HTR-8/SVneo (cell line): ENCODE results near the gene C1orf56.
"Not testable (repeated sequence)": the region's sequence is repeated elsewhere in the genome, so short reads cannot be mapped to it uniquely, and the experiment has no call there.

Source experiments
- DNase-seq: peaks from one replicate; pipeline ENCODE4 v3.0.0; 2011; ENCODE audit warnings: low spot score, mixed read lengths; ENCODE audit not compliant: insufficient read length
- FAIRE-seq: peaks from 2 replicates; lab custom pipeline; 2011; peaks lifted over from hg19 to GRCh38; lab: Jason Lieb, UNC

The C1orf56 gene

DNA sequence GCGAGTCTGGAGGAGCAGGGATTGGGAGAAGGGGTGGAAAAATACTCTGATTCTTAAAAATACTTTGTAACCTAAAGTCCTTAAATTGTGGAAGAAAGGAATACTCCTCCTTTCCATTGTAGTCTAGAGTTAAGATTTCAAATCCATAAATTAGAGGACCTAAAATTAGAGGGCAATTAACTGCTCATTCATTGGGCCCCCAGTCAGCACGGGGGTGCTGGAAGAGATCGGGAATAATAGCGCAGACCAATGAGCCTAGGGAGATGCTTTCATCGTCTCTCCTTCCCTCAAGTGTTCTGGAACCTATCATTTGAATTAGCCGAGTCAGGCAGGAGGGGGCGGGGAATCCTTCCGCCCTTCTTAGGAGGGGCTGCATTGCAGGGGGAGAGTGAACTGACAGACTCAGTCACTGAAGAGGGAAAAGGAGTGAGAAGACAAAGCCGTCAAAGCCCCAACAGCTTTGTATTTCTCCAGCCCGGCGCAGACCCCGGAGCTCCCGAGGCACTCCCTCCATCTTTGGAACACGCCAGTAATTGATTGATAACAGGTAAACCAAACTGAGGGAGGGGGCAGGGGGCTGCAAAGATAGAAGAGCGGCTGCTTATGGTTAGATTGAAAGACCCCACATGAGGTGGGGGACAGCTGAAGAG is 12.6 kb downstream of the C1orf56 start, which contains the start of gene MLLT11:
Gene MLLT11, plus strand, starts transcription at position 391 of the 650 bp plus-strand sequence. CDS start 6,828 bp downstream, outside the sequence.
- DNase-seq (peak; percentile 66), FAIRE-seq (no peak)

GRCh38 chr1:151060657-151061421 is 13.3 kb downstream of the C1orf56 start:
- no peak for DNase-seq

DNA sequence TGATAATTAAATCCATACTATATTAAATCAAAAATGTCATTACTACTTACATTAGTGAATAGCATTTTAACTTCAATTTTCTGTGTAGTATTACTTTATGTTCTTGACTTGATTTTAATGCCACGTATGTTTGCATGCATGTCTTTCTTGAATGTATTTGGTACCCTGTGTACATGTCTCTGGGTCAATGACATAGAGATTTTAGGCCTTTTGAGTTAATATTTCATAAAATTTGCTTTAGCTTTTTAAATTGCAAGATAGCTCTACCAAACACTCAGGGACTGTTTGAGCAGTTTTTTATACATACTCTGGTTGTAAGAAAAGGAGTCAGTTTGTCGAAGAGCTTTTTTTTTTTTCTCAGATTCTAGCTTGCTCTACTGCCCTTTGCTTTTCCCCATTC is 14.2 kb downstream of the C1orf56 start:
- DNase-seq, result no peak
- no peak for FAIRE-seq

More at GRCh38 chr1:151060657-151061421, 13.3 kb downstream of the C1orf56 start:
- no peak for FAIRE-seq

DNA sequence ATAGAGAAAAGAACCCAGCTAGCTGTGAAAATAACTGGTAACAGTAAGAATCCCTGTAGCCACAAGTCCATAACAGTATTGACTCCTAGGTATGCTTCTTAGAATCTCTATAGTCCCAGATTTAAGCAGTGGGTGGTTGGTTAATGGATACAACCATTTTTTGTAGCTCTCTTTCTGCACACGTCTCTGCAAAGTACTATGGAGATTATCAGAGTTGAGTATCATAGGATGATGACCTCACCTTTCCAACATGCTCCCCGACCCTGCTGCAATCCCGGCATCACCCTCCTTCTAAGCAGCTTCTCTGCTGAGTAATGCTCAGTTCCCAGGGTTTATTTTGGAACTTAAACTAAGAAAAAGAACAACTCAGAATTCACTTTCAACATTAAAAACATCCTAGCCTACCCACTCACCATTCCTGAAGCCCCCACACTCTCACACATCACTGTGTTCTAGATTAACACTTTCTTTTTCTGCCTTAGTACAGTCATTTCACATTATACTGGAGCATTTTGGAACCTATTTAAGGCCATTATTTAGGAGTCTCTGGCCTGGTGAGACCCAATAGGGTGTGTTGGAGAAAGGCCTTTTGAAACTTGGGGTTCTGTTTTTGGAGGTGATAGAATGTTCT is 15.3 kb downstream of the C1orf56 start:
- DNase-seq, result peak; percentile 63

GRCh38 chr1:151065089-151065645 is 17.6 kb downstream of the C1orf56 start:
- no peak for FAIRE-seq
- no peak for DNase-seq

More for the DNA sequence above, 15.3 kb downstream of the C1orf56 start:
- FAIRE-seq, result no peak

- no peak for DNase-seq
- FAIRE-seq, result no peak
Observed at GRCh38 chr1:151067185-151067584, 19.6 kb downstream of the C1orf56 start.

GRCh38 chr1:151069103-151069486 is 21.5 kb downstream of the C1orf56 start:
- DNase-seq (no peak), FAIRE-seq (no peak)

DNA sequence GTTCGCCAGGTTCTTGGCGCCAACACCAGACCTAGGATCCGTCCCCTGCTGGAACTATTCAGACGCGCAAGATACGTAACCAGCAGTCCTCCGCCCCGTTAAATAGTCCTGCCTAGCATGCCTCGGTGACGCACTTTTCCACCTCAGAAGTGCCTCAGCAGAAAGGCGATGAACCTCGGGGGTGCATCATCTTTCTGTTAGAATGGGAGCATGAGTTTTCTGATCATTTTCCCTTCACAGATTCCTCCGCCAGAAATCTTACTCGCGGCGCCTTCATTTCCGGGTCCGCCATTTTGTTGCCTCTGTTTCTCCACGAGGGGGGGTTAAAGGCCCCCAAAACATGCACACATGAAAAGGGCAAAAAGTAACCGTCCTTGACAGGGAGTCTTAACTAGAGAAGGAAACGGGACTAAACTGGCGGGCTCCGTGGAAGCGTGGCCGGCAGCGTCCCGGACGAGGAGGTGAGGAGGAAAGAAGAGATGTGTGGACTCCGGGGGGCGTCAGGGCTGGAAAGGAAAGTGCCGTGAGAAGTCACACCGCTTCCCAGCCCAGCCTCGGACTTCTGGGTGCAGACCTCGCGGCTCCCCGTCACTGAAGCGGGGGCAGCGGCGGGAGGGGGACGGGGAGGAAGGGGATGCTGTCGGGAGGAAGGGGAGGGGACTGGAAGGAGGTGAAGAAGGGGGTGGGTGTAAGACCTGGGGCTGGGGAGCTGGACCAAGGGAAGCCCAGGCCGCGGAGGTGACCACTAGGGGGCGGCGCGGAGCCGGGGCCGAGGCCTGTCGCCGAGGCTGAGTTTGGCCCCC is 23.1 kb downstream of the C1orf56 start, which contains the start of gene GABPB2:
Gene GABPB2, plus strand, starts transcription at position 288 of the 803 bp plus-strand sequence. CDS start 17,429 bp downstream, outside the sequence.
- DNase-seq (peak; percentile 84), FAIRE-seq (peak; percentile 64)

DNA sequence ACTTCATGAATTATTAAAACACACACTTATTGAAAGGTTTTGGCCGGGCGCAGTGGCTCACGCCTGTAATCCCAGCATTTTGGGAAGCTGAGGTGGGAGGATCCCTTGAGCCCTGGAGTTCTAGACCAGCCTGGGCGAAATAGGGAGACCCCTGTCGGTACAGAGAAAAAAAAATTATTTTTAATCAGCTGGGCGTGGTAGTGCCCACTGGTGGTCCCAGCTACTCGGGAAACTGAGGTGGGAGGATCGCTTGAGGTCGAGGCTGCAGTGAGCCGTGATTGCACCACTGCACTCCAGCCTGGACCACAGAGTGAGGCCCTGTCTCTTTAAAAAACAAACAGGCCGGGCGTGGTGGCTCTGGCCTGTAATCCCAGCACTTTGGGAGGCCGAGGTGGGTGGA is 24.7 kb downstream of the C1orf56 start:
- no peak for DNase-seq
- FAIRE-seq, result no peak

DNA sequence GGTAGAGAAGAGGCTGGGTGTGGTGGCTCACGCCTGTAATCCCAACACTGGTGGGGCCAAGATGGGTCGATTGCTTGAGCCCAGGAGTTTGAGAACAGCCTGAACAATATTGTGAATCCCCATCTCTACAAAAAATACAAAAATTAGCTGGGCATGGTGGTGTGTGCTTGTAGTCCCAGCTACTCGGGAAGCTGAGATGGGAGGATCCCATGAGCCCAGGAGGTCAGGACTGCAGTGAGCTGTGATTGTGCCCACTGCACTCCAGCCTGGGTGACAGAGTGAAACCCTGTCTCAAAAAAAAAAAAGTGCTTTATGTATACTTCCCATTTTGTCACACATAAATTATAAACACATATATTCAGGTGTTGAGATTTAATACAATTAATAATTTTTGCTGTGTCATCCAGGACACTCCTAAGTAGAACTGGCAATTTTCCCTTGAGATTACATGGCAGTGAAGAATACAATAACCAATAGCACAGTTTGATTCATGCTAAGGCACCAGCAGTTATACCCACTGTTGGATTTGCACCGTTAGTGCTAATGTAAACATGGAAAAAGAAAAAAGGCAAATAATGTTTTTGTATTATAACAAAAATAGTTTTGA is 38.5 kb downstream of the C1orf56 start:
- DNase-seq, result no peak
- no peak for FAIRE-seq

DNA sequence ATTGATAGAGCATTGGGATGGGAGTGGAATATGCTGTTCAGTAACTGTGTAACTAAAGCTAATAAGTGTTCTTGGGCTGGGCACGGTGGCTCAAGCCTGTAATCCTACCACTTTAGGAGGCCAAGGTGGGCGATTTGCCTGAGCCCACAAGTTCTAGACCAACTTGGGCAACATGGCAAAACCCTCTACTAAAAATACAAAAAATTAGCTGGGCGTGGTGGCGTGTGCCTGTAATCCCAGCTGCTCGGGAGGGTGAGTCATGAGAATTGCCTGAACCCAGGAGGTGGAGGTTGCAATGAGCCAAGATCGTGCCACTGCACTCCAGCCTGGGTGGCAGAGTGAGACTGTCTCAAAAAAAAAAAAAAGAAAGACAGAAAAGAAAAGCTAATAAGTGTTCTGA is 49.9 kb downstream of the C1orf56 start:
- not testable (repeated sequence) for FAIRE-seq, DNase-seq

- FAIRE-seq (no peak), DNase-seq (no peak)
Observed at GRCh38 chr1:151098126-151098525, 50.6 kb downstream of the C1orf56 start.
